Cardiac muscle cell (in vitro differentiated cells and primary cell): Measurements from ENCODE around the gene TJAP1. TPM values are rescaled to one million over a fixed set of nuclear protein-coding genes. Genes with fewer than 3 reads are reported as not detected.

Source experiments
- DNase-seq, 2 donors: peaks; one replicate each; pipeline versions ENCODE4 v3.0.0 to v3.0.0-alpha.2; 2010 to 2017; ENCODE audit warnings: low read depth in 1 of 2, low spot score in 1 of 2
- H3K27ac ChIP-seq: fragments of 200-600 bp; sonication (generic); 2 replicates; pipeline ENCODE4 v1.5.1; 2016
- H3K27me3 ChIP-seq: fragments of 200-600 bp; sonication (generic); 2 replicates; pipeline ENCODE4 v1.6.0; 2016; ENCODE audit warnings: control low read depth
- H3K36me3 ChIP-seq: fragments of 200-600 bp; sonication (generic); 2 replicates; pipeline ENCODE4 v1.5.1; 2016; ENCODE audit warnings: control low read depth
- H3K4me1 ChIP-seq: fragments of 200-600 bp; sonication (generic); 2 replicates; pipeline ENCODE4 v1.8.1; 2017; ENCODE audit warnings: low read depth, mild to moderate bottlenecking, mixed run types
- H3K4me3 ChIP-seq: fragments of 200-600 bp; sonication (generic); 2 replicates; pipeline ENCODE4 v1.5.1; 2016; ENCODE audit warnings: mild to moderate bottlenecking
- H3K9me3 ChIP-seq: fragments of 200-600 bp; sonication (generic); 2 replicates; pipeline ENCODE4 v1.5.1; 2017; ENCODE audit warnings: low read depth, mild to moderate bottlenecking, control low read depth
- polyA plus RNA-seq: library from polyadenylated mRNA; unstranded; fragments of >200 nt; fragmentation: Nextera tagmentation; extraction: Ambion mirVana; gene quantifications from 2 replicates; pipeline ENCODE4 v1.2.1, GENCODE V29; 2016
- total RNA-seq: library from RNA; depleted of rRNA; stranded (reverse); fragments of >200 nt; gene quantifications from 2 replicates; pipeline ENCODE4 v1.2.3, GENCODE V29; 2016
- TF ChIP-seq, protein P1 (sequence below): IDR thresholded peaks from 2 replicates; pipeline ENCODE4 v1.5.1; 2012; ENCODE audit warnings: low read depth, mild to moderate bottlenecking, low read length

TJAP1 gene
- total and polyA plus RNA-seq, 2 experiments from 2014 or later, result 25.8 to 31.2 TPM

DNA sequence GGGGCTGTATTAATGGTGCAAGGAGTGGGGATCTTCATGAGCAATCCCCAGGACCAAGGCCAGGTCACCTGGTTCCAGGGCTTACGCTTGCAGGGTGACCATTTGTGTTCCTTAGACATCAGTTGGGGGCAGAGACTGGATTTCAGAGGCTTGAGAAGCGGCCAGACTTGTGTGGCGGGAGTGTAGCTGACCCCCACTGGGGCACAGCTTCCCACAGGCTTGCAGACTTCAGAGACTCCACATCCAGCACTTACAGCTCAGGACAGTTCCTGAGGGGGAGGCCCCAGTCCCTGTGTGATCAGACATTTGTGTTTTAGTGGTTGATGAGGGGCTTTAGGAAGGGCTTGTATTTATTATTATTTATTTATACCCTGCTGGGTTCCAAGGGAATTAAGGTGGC lies 15.3 kb downstream of the TJAP1 start:
- H3K4me1 ChIP-seq, result peaks cover 13% of the 10 kb centered on the region
- no peaks in the 10 kb centered on the region for H3K9me3 ChIP-seq
- H3K27me3 ChIP-seq, result no peaks in the 10 kb centered on the region
- H3K4me3 ChIP-seq, result no peak overlapping the region
- H3K27ac ChIP-seq, result no peak overlapping the region
- TF ChIP-seq, protein P1, sequence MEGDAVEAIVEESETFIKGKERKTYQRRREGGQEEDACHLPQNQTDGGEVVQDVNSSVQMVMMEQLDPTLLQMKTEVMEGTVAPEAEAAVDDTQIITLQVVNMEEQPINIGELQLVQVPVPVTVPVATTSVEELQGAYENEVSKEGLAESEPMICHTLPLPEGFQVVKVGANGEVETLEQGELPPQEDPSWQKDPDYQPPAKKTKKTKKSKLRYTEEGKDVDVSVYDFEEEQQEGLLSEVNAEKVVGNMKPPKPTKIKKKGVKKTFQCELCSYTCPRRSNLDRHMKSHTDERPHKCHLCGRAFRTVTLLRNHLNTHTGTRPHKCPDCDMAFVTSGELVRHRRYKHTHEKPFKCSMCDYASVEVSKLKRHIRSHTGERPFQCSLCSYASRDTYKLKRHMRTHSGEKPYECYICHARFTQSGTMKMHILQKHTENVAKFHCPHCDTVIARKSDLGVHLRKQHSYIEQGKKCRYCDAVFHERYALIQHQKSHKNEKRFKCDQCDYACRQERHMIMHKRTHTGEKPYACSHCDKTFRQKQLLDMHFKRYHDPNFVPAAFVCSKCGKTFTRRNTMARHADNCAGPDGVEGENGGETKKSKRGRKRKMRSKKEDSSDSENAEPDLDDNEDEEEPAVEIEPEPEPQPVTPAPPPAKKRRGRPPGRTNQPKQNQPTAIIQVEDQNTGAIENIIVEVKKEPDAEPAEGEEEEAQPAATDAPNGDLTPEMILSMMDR, result no peak
- peaks cover 2% of the 10 kb centered on the region for H3K36me3 ChIP-seq
- DNase-seq, result peak in 1 of 2 donors; percentile 40

DNA sequence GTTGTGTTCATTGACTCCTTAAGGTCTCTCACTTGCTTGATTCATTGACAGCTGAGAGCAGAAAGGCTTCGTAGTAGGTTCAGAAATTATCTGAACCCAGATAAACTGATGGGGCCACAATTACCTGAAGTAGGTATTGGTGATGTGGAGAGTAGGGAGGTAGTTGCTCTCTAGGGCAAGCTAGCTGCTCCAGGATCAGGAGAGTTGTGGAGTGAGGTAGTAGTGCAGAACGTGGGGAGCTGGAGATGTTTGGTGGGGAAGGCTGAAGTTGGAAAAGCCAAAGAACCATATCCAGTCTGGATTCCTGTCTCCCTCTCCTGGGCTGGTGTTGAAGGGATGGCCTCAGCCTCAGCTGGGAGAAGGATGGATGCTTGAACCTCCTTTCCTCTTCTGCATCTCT lies 15.9 kb downstream of the TJAP1 start:
- DNase-seq, result no peak
- Histone ChIP-seq H3K36me3 (peaks cover 4% of the 10 kb centered on the region), H3K9me3 (no peaks in the 10 kb centered on the region), H3K4me1 (peaks cover 13% of the 10 kb centered on the region), H3K27me3 (no peaks in the 10 kb centered on the region), H3K4me3 (no peak overlapping the region), H3K27ac (no peak overlapping the region)
- TF ChIP-seq, protein P1, result no peak

- Histone ChIP-seq H3K4me3 (no peak overlapping the region), H3K27ac (no peak overlapping the region), H3K4me1 (peaks cover 13% of the 10 kb centered on the region)
These were observed 16.5 kb downstream of the TJAP1 start for GRCh38 chr6:43493833-43494232.

DNA sequence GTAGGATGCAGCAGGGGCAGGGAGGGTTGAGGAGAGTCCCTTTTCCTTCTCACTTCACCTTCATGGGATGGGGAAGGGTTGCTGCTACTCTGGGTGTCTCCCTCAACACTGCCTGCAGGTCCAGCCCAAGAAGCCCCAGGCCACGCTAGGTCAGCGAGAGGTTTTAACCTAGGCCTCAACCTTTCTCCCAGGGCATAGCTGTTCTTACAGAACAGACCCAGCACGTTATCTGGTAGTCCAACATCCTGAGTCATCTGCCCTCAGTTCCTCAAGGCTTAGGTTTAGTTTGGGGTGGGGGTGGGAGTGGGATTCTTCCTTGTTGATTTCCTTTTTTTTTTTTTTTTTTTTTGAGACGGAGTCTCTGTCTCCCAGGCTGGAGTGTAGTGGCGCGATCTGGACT lies 17.0 kb downstream of the TJAP1 start:
- TF ChIP-seq, protein P1, result no peak
- Histone ChIP-seq H3K4me3 (no peak overlapping the region), H3K27me3 (no peaks in the 10 kb centered on the region), H3K9me3 (no peaks in the 10 kb centered on the region), H3K4me1 (peaks cover 13% of the 10 kb centered on the region), H3K27ac (no peak overlapping the region), H3K36me3 (peaks cover 11% of the 10 kb centered on the region)
- no peak for DNase-seq

More at GRCh38 chr6:43493833-43494232, 16.5 kb downstream of the TJAP1 start:
- TF ChIP-seq, protein P1, result no peak
- peaks cover 6% of the 10 kb centered on the region for H3K36me3 ChIP-seq
- H3K27me3 ChIP-seq, result no peaks in the 10 kb centered on the region
- no peaks in the 10 kb centered on the region for H3K9me3 ChIP-seq
- no peak for DNase-seq

GRCh38 chr6:43494766-43495165 lies 17.4 kb downstream of the TJAP1 start:
- Histone ChIP-seq H3K4me1 (peaks cover 13% of the 10 kb centered on the region), H3K36me3 (peaks cover 15% of the 10 kb centered on the region), H3K9me3 (no peaks in the 10 kb centered on the region), H3K27me3 (no peaks in the 10 kb centered on the region), H3K4me3 (no peak overlapping the region), H3K27ac (no peak overlapping the region)
- DNase-seq, result no peak
- TF ChIP-seq, protein P1, result no peak
